Stimulated activated CD4-positive, alpha-beta T cell treated with anti-CD3 and anti-CD28 coated beads, Interleukin-15, amount 100 ng/mL, for 24 hours (primary cell): ENCODE results near the gene OBP2A.
"Not testable (repeated sequence)": the region's sequence is repeated elsewhere in the genome, so short reads cannot be mapped to it uniquely, and the experiment has no call there.

Experiments
- DNase-seq: peaks from one replicate; pipeline ENCODE4 v3.0.0-alpha.2; 2020

Gene OBP2A

GRCh38 chr9:135528842-135529435 is 17.0 kb upstream of the OBP2A start:
- not testable (repeated sequence) for DNase-seq

GRCh38 chr9:135530146-135530545 is 15.8 kb upstream of the OBP2A start:
- no peak for DNase-seq

GRCh38 chr9:135531096-135531495 is 14.8 kb upstream of the OBP2A start:
- DNase-seq: no peak

GRCh38 chr9:135533113-135533512 is 12.8 kb upstream of the OBP2A start:
- DNase-seq: no peak

- DNase-seq: no peak
Observed at GRCh38 chr9:135533674-135534073, 12.3 kb upstream of the OBP2A start.

GRCh38 chr9:135534192-135534711 is 11.7 kb upstream of the OBP2A start:
- DNase-seq: not testable (repeated sequence)

GRCh38 chr9:135534826-135535225 is 11.1 kb upstream of the OBP2A start:
- DNase-seq: not testable (repeated sequence)

- DNase-seq: not testable (repeated sequence)
Observed at GRCh38 chr9:135535631-135536030, 10.3 kb upstream of the OBP2A start.

- DNase-seq: no peak
Observed at GRCh38 chr9:135536216-135536615, 9.7 kb upstream of the OBP2A start.

- DNase-seq: not testable (repeated sequence)
Observed at GRCh38 chr9:135543262-135543894, 2.5 kb upstream of the OBP2A start.

- DNase-seq: no peak
Observed at GRCh38 chr9:135544981-135545635, 818 bp upstream of the OBP2A start.

GRCh38 chr9:135546792-135547617 is 1.1 kb downstream of the OBP2A start:
- DNase-seq: not testable (repeated sequence)

GRCh38 chr9:135547756-135548736 is 2.1 kb downstream of the OBP2A start:
- no peak for DNase-seq

- DNase-seq: not testable (repeated sequence)
Observed at GRCh38 chr9:135549478-135550343, 3.8 kb downstream of the OBP2A start.

GRCh38 chr9:135550344-135550918 is 4.5 kb downstream of the OBP2A start:
- DNase-seq: no peak

GRCh38 chr9:135551031-135551430 is 5.1 kb downstream of the OBP2A start:
- no peak for DNase-seq

GRCh38 chr9:135551456-135551855 is 5.5 kb downstream of the OBP2A start:
- no peak for DNase-seq

GRCh38 chr9:135552021-135552697 is 6.2 kb downstream of the OBP2A start:
- DNase-seq: no peak

- DNase-seq: no peak
Observed at GRCh38 chr9:135552698-135553171, 6.8 kb downstream of the OBP2A start.

GRCh38 chr9:135554718-135555117 is 8.8 kb downstream of the OBP2A start:
- DNase-seq: no peak
